Lower leg skin (tissue), 4 donors: ENCODE data around the gene SUMO3. TPM values are rescaled to one million over a fixed set of nuclear protein-coding genes. Genes with fewer than 3 reads are reported as not detected.

Source experiments
- DNase-seq, 2 donors: peaks; one replicate each; pipeline ENCODE4 v3.0.0-alpha.2; 2019; ENCODE audit warnings: low spot score in 2 of 2
- H3K4me3 ChIP-seq: fragments of 200-600 bp; sonication (generic); 2 replicates; pipeline ENCODE4 v1.5.1; 2017; ENCODE audit warnings: mild to moderate bottlenecking, low read depth; ENCODE audit not compliant: poor library complexity, severe bottlenecking
- POLR2A ChIP-seq, 2 donors: fragments of 450-650 bp; IDR thresholded peaks; one replicate each; pipeline ENCODE4 v1.6.1; 2016 to 2017; ENCODE audit warnings: antibody characterized with exemption in 2 of 2, mild to moderate bottlenecking in 1 of 2, moderate library complexity in 1 of 2
- WGBS, 2 donors: methylation state at CpG; one replicate each; pipeline ENCODE4 v1.1.5; 2018; 5-methylcytosine and 5-hydroxymethylcytosine counted together
- intact Hi-C: fragments of 100-400 bp; cut with DNase I; formaldehyde crosslinking; loops from one replicate; pipeline ENCODE4 v1.15.0; 2023; ENCODE audit warnings: low total_unique reads
- total RNA-seq, 4 donors: library from RNA; depleted of rRNA; stranded (reverse); fragments of >200 nt; gene quantifications; one replicate each; pipeline ENCODE4 v1.1.0, GENCODE V29; 2016
- TF ChIP-seq, protein P1 (sequence below), 3 donors: fragments of 450-650 bp; IDR thresholded peaks; one replicate each; pipeline ENCODE4 v1.5.1; 2016; ENCODE audit warnings: antibody characterized with exemption in 3 of 3, mild to moderate bottlenecking in 3 of 3, moderate library complexity in 2 of 3

Gene SUMO3
- total RNA-seq, 4 donors from 2014 or later: 35.6 to 52.6 (median 42.5) TPM

DNA sequence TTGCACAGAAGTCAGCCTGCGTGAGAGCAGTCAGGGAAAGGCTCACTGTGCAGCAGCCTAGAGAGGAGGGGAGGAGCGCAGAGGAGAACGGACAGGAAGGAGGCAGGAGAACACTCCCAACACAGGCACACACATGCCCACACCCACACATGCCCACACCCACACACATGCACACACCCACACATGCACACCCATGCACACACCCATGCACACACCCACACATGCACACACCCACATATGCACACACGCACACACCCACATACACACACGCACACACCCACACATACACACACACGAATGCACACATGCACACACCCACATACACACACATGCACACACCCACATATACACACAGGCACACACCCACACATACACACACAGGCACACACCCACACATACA, 7.1 kb downstream of the SUMO3 start:
- intact Hi-C loops: loop anchor here (10.0 kb wide), 1 partner anchor 64 kb away; the partner anchor contains the start of gene PTTG1IP
- DNase-seq: no peak
- 81 to 83% methylated on average over 6 of the region's 6 CpGs for WGBS, 2 donors
- H3K4me3 ChIP-seq: no peak overlapping the region
- TF ChIP-seq POLR2A (IDR thresholded peaks at IDR 0.05): no peak
- TF ChIP-seq, protein P1, sequence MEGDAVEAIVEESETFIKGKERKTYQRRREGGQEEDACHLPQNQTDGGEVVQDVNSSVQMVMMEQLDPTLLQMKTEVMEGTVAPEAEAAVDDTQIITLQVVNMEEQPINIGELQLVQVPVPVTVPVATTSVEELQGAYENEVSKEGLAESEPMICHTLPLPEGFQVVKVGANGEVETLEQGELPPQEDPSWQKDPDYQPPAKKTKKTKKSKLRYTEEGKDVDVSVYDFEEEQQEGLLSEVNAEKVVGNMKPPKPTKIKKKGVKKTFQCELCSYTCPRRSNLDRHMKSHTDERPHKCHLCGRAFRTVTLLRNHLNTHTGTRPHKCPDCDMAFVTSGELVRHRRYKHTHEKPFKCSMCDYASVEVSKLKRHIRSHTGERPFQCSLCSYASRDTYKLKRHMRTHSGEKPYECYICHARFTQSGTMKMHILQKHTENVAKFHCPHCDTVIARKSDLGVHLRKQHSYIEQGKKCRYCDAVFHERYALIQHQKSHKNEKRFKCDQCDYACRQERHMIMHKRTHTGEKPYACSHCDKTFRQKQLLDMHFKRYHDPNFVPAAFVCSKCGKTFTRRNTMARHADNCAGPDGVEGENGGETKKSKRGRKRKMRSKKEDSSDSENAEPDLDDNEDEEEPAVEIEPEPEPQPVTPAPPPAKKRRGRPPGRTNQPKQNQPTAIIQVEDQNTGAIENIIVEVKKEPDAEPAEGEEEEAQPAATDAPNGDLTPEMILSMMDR (IDR thresholded peaks at IDR 0.05): no peak

DNA sequence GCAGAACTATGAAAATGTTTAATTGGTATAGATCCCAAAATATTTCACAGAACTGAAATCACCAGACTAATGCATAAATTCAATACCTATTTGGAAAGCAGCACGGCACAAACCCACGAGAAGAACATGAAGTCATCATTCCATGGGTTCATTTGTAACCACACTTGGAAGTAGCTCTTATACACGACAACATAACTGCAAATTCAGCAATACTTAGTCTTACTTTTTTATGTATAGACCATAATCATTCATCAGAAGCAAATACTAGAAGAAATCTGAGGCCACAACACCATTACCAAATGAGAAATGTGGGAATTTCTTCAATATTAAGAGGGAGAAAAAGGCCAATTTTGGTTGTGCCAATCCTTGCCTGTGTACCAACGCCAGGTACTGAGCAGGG, 12.0 kb downstream of the SUMO3 start:
- intact Hi-C loops: loop anchor here (10.0 kb wide), 1 partner anchor 129 kb away; no protein-coding TSS in a partner anchor
- TF ChIP-seq, protein P1 (IDR thresholded peaks at IDR 0.05): no peak
- TF ChIP-seq POLR2A (IDR thresholded peaks at IDR 0.05): no peak
- DNase-seq: no peak
- H3K4me3 ChIP-seq: no peak overlapping the region
- WGBS, 2 donors: 78 to 85% methylated on average over 4 of the region's 4 CpGs

DNA sequence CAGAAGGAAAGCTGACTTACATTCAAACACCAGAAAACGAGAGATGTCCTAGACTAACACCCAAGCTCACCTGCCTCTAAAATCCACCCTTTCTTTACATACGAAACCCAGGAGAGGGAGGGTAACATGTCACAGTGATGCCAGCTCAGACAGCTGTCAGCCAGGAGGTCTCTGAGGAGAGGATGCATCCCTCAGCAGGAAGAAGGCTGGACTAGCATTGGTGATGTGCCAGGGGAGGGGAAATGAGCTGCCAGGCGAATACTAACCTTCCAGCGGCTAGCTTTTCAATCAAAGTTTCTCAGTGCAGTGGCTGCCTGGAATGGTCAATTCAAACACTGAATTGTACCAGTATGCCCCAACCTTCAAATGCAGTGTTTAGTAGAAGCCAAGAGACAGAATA, 12.6 kb downstream of the SUMO3 start:
- WGBS, 2 donors: 71 to 84% methylated on average over 4 of the region's 4 CpGs
- DNase-seq: no peak
- TF ChIP-seq POLR2A (IDR thresholded peaks at IDR 0.05): no peak
- TF ChIP-seq, protein P1 (IDR thresholded peaks at IDR 0.05): no peak
- H3K4me3 ChIP-seq: no peak overlapping the region
- intact Hi-C loops: loop anchor here (10.0 kb wide), 1 partner anchor 130 kb away; no protein-coding TSS in a partner anchor

- intact Hi-C loops: loop anchor here (1.0 to 10.0 kb wide), 2 partner anchors 40 to 130 kb away; no protein-coding TSS in a partner anchor
- no peak for TF ChIP-seq POLR2A (IDR thresholded peaks at IDR 0.05)
- TF ChIP-seq, protein P1 (IDR thresholded peaks at IDR 0.05): no peak
- WGBS, 2 donors: 66 to 71% methylated on average over 6 of the region's 6 CpGs
- H3K4me3 ChIP-seq: no peak overlapping the region
- DNase-seq: no peak
Measured at GRCh38 chr21:44804762-44805161, 13.1 kb downstream of the SUMO3 start.

DNA sequence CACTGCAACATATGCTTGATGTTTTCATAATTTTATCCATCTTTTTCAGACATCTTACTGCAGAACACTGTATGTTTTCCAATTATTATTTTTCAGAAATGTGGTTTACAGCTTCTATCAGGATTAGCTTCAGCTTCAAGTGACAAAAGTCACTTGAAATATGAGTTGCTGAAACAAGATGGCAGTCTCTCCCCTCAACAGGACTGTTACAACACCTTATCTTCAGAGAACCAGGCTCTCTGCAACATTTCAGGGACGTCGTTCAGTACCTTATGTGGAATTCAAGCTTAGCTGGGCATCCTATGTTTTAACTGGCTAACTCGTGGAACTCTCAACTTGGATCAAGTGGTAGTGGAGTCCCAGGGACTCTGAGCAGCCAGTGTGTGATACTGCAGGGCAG, 14.2 kb downstream of the SUMO3 start:
- no peak for TF ChIP-seq POLR2A (IDR thresholded peaks at IDR 0.05)
- TF ChIP-seq, protein P1 (IDR thresholded peaks at IDR 0.05): no peak
- no peak for DNase-seq
- intact Hi-C loops: loop anchor here (1.0 to 10.0 kb wide), 2 partner anchors 41 to 131 kb away; no protein-coding TSS in a partner anchor
- 63 to 75% methylated on average over 3 of the region's 3 CpGs for WGBS, 2 donors
- H3K4me3 ChIP-seq: no peak overlapping the region
